Neural cell (in vitro differentiated cells): ENCODE results near the gene HDDC3. TPM values are rescaled to one million over a fixed set of nuclear protein-coding genes. Genes with fewer than 3 reads are reported as not detected.

ENCODE experiments used
- H2AFZ ChIP-seq: fragments of 200-600, 300-800 bp; sonication (generic), shearing (Covaris generic); 2 replicates; pipeline ENCODE4 v1.6.0; 2014; ENCODE audit warnings: low read depth, mild to moderate bottlenecking, antibody characterized with exemption, low read length, moderate library complexity
- H3F3A ChIP-seq: fragments of 200-600 bp; shearing (Covaris generic); 2 replicates; pipeline ENCODE4 v1.6.1; 2016; ENCODE audit warnings: mild to moderate bottlenecking, moderate library complexity, mixed read lengths, antibody characterized with exemption, low read length; ENCODE audit not compliant: insufficient read depth, poor library complexity, severe bottlenecking
- H3K27ac ChIP-seq: fragments of 200-600, 300-800 bp; sonication (generic), shearing (Covaris generic); 2 replicates; pipeline ENCODE4 v1.5.1; 2014; ENCODE audit warnings: mild to moderate bottlenecking, low read length, moderate library complexity
- H3K27me3 ChIP-seq: fragments of 300-800, 200-600 bp; sonication (generic), shearing (Covaris generic); 2 replicates; pipeline ENCODE4 v1.6.0; 2014; ENCODE audit warnings: mild to moderate bottlenecking, low read depth, low read length, moderate library complexity; ENCODE audit not compliant: insufficient read depth
- H3K36me3 ChIP-seq: fragments of 300-800, 200-600 bp; sonication (generic), shearing (Covaris generic); 2 replicates; pipeline ENCODE4 v1.5.1; 2014; ENCODE audit warnings: mild to moderate bottlenecking, antibody characterized with exemption, low read length, moderate library complexity; ENCODE audit not compliant: insufficient read depth
- H3K4me2 ChIP-seq: fragments of 300-800, 200-600 bp; sonication (generic), shearing (Covaris generic); 2 replicates; pipeline ENCODE4 v1.6.0; 2014; ENCODE audit warnings: mild to moderate bottlenecking, low read length
- H3K4me3 ChIP-seq: fragments of 300-800, 200-600 bp; sonication (generic), shearing (Covaris generic); 2 replicates; pipeline ENCODE4 v1.5.1; 2014; ENCODE audit warnings: mild to moderate bottlenecking, low read length, moderate library complexity
- H3K79me2 ChIP-seq: fragments of 200-600 bp; shearing (Covaris generic); replicated peaks from 2 replicates; pipeline ENCODE4 v1.6.0; 2014; ENCODE audit warnings: mild to moderate bottlenecking, low read length, moderate library complexity; ENCODE audit not compliant: insufficient read depth
- H3K9ac ChIP-seq: fragments of 300-800, 200-600 bp; sonication (generic), shearing (Covaris generic); 2 replicates; pipeline ENCODE4 v1.6.1; 2016; ENCODE audit warnings: mild to moderate bottlenecking, low read length, mixed read lengths
- H3K9me2 ChIP-seq: fragments of 200-600 bp; shearing (Covaris generic); 2 replicates; pipeline ENCODE4 v1.6.1; 2016; ENCODE audit warnings: mild to moderate bottlenecking, low read length, mixed read lengths; ENCODE audit not compliant: insufficient read depth
- H3K9me3 ChIP-seq: fragments of 200-600, 300-800 bp; sonication (generic), shearing (Covaris generic); 2 replicates; pipeline ENCODE4 v1.6.1; 2016; ENCODE audit warnings: mild to moderate bottlenecking, mixed run types, low read length, moderate library complexity, mixed read lengths
- H4K20me1 ChIP-seq: fragments of 200-600 bp; shearing (Covaris generic); 2 replicates; pipeline ENCODE4 v1.6.1; 2016; ENCODE audit warnings: mild to moderate bottlenecking, mixed run types; ENCODE audit not compliant: insufficient read depth
- EP300 ChIP-seq: fragments of 450-650 bp; conservative IDR thresholded peaks from 2 replicates; pipeline ENCODE4 v1.6.1; 2014; ENCODE audit warnings: antibody characterized with exemption, mild to moderate bottlenecking, moderate library complexity; ENCODE audit not compliant: poor library complexity, severe bottlenecking
- EZH2 ChIP-seq: fragments of 200-600, 300-800 bp; shearing (Covaris generic), sonication (generic); IDR thresholded peaks from 2 replicates; pipeline ENCODE4 v1.6.1; 2014; ENCODE audit warnings: antibody characterized with exemption, low read length, borderline replicate concordance, mild to moderate bottlenecking; ENCODE audit not compliant: insufficient read depth, poor library complexity, severe bottlenecking
- MXI1 ChIP-seq: fragments of 450-650 bp; conservative IDR thresholded peaks from 2 replicates; pipeline ENCODE4 v1.6.1; 2014; ENCODE audit warnings: antibody characterized with exemption, mild to moderate bottlenecking; ENCODE audit not compliant: poor library complexity, severe bottlenecking
- POLR2AphosphoS5 ChIP-seq: IDR thresholded peaks from 2 replicates; pipeline ENCODE4 v1.6.1; 2012
- RAD21 ChIP-seq: fragments of 450-650 bp; conservative IDR thresholded peaks from 2 replicates; pipeline ENCODE4 v1.6.1; 2014; ENCODE audit warnings: antibody characterized with exemption, mild to moderate bottlenecking, moderate library complexity
- SMC3 ChIP-seq: fragments of 450-650 bp; conservative IDR thresholded peaks from 2 replicates; pipeline ENCODE4 v1.6.1; 2014; ENCODE audit warnings: antibody characterized with exemption, mild to moderate bottlenecking, moderate library complexity; ENCODE audit not compliant: poor library complexity
- TAF1 ChIP-seq: IDR thresholded peaks from 2 replicates; pipeline ENCODE4 v1.6.1; 2012; ENCODE audit warnings: low read depth
- polyA plus RNA-seq: library from polyadenylated mRNA; depleted of rRNA; stranded (reverse); fragments of >200 nt; gene quantifications from 2 replicates; pipeline ENCODE4 v1.2.3, GENCODE V29; 2014
- TF ChIP-seq, protein P1 (sequence below): IDR thresholded peaks from 2 replicates; pipeline ENCODE4 v1.6.1; 2012; ENCODE audit warnings: borderline replicate concordance
- TF ChIP-seq, protein P2 (sequence below): fragments of 450-650 bp; IDR thresholded peaks from 2 replicates; pipeline ENCODE4 v1.5.1; 2014; ENCODE audit warnings: antibody characterized with exemption, mild to moderate bottlenecking, moderate library complexity; ENCODE audit not compliant: poor library complexity, severe bottlenecking

Gene HDDC3
- polyA plus RNA-seq, 1 donor from 2014 or later, result 20.1 TPM

DNA sequence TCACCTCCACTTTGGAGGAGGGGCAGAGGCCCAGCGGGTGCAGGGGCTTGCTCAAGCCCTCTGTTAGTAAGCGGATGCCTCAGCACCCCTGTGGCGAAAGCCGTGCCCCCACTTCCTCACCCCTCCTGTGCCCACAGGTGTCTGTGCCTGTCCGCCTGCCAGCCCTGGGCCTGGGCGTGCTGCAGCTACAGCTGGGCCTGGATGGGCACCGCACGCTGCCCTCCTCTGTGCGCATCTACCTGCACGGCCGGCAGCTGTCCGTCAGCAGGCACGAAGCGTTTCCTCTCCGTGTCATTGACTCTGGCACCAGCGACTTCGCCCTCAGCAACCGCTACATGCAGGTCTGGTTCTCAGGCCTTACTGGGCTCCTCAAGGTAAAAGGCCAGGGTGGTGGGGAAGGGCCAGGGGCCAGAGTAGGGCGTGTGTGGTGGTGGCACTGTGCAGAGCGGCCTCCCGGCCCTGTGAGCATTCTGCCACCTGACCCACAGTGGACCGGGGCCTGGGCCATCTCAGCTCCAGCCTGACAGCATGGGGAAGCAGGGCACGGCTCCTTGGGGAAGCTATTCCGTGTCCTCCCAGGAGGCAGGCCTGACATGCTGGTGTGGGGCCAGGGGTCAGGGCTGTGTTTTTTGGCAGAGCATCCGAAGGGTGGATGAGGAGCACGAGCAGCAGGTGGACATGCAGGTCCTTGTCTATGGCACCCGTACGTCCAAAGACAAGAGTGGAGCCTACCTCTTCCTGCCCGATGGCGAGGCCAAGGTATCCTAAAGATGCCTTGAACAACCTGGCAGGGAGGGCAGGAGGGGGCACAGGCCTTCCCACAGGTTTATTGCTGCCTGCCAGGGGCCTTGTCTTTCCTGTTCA lies 20.2 kb downstream of the HDDC3 start:
- H2AFZ ChIP-seq, result no peak overlapping the region
- TF ChIP-seq RAD21 (no peak), EP300 (no peak), MXI1 (no peak), POLR2AphosphoS5 (no peak), TAF1 (no peak), SMC3 (no peak), EZH2 (no peak)
- TF ChIP-seq, protein P1, sequence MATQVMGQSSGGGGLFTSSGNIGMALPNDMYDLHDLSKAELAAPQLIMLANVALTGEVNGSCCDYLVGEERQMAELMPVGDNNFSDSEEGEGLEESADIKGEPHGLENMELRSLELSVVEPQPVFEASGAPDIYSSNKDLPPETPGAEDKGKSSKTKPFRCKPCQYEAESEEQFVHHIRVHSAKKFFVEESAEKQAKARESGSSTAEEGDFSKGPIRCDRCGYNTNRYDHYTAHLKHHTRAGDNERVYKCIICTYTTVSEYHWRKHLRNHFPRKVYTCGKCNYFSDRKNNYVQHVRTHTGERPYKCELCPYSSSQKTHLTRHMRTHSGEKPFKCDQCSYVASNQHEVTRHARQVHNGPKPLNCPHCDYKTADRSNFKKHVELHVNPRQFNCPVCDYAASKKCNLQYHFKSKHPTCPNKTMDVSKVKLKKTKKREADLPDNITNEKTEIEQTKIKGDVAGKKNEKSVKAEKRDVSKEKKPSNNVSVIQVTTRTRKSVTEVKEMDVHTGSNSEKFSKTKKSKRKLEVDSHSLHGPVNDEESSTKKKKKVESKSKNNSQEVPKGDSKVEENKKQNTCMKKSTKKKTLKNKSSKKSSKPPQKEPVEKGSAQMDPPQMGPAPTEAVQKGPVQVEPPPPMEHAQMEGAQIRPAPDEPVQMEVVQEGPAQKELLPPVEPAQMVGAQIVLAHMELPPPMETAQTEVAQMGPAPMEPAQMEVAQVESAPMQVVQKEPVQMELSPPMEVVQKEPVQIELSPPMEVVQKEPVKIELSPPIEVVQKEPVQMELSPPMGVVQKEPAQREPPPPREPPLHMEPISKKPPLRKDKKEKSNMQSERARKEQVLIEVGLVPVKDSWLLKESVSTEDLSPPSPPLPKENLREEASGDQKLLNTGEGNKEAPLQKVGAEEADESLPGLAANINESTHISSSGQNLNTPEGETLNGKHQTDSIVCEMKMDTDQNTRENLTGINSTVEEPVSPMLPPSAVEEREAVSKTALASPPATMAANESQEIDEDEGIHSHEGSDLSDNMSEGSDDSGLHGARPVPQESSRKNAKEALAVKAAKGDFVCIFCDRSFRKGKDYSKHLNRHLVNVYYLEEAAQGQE, result no peak
- TF ChIP-seq, protein P2, sequence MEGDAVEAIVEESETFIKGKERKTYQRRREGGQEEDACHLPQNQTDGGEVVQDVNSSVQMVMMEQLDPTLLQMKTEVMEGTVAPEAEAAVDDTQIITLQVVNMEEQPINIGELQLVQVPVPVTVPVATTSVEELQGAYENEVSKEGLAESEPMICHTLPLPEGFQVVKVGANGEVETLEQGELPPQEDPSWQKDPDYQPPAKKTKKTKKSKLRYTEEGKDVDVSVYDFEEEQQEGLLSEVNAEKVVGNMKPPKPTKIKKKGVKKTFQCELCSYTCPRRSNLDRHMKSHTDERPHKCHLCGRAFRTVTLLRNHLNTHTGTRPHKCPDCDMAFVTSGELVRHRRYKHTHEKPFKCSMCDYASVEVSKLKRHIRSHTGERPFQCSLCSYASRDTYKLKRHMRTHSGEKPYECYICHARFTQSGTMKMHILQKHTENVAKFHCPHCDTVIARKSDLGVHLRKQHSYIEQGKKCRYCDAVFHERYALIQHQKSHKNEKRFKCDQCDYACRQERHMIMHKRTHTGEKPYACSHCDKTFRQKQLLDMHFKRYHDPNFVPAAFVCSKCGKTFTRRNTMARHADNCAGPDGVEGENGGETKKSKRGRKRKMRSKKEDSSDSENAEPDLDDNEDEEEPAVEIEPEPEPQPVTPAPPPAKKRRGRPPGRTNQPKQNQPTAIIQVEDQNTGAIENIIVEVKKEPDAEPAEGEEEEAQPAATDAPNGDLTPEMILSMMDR, result no peak
- no peaks in the 10 kb centered on the region for H3K79me2 ChIP-seq
- H3K9ac ChIP-seq, result no peak overlapping the region
- H3F3A ChIP-seq, result no peaks in the 10 kb centered on the region
- no peaks in the 10 kb centered on the region for H3K9me2 ChIP-seq
- no peak overlapping the region for H3K4me2 ChIP-seq
- no peak overlapping the region for H3K4me3 ChIP-seq
- H3K27ac ChIP-seq, result no peak overlapping the region
- H4K20me1 ChIP-seq, result no peaks in the 10 kb centered on the region
- H3K36me3 ChIP-seq, result no peaks in the 10 kb centered on the region
- H3K9me3 ChIP-seq, result no peaks in the 10 kb centered on the region
- no peaks in the 10 kb centered on the region for H3K27me3 ChIP-seq

DNA sequence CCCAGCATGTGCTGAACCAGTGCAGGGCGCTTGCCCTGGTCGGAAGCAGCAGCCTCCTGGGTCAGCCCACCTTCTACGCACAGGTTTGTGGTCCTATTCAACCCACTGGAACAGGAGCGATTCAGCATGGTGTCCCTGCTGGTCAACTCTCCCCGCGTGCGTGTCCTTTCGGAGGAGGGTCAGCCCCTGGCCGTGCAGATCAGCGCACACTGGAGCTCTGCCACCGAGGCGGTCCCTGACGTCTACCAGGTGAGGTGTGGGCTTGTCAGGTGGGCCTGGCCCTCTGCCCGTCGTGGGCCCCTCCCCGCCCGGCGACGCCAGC lies 21.1 kb downstream of the HDDC3 start:
- Histone ChIP-seq H3K36me3 (no peaks in the 10 kb centered on the region), H3K9me3 (no peaks in the 10 kb centered on the region), H3K9me2 (no peaks in the 10 kb centered on the region), H4K20me1 (no peaks in the 10 kb centered on the region), H2AFZ (no peak overlapping the region), H3K79me2 (no peaks in the 10 kb centered on the region), H3K27me3 (no peaks in the 10 kb centered on the region), H3K9ac (no peak overlapping the region), H3K27ac (no peak overlapping the region), H3K4me2 (no peak overlapping the region), H3K4me3 (no peak overlapping the region), H3F3A (no peaks in the 10 kb centered on the region)
- TF ChIP-seq RAD21 (no peak), SMC3 (no peak), POLR2AphosphoS5 (no peak), EZH2 (no peak), EP300 (no peak), MXI1 (no peak), TAF1 (no peak)
- TF ChIP-seq, protein P2, result no peak
- TF ChIP-seq, protein P1, result no peak
